ENCODE measurements around the gene SLIT3.

Gene SLIT3

DNA sequence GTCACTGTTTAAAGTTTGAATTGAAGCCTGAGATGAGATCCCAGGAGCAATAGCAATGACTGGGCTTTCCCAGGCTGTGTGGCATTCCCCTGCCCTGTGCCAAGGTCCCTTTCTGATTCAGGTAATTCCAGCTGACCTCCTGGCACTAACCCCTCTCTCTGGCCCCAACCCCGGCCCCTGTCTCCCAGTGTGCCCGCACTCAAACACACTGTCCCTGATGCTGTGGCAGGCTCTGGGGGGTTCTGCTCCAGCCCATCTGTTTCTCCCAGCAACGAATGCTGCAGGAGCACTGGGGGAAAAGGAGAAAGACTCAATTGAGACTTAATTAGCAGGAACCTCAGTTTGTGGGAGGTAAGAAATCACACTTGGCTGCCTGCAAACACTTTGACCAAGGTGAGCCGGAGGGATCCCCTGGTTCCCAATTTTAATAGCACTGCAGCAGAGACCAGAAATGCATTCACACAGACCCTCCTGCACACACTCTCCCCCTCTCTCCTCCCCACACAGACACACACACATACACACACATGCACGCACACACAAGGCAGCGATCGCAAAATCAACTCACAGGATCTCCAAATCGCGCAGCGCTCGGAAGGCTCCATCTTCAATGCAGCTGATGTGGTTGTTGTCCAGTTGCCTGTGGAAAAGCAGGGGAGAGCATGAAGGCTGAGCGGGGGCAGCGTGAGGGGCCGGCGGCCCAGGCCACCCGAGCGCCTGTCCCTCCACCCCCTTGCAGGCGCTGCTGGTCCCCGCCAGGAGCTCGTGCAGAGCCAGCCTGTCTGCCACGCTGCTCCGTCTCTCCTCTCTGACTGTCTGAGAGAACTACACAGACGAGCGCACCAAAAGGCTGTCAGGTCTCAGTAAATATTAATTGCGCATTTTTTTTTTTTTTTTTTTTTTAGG is 456.7 kb downstream of the SLIT3 start:
- DNase-seq = no peak

DNA sequence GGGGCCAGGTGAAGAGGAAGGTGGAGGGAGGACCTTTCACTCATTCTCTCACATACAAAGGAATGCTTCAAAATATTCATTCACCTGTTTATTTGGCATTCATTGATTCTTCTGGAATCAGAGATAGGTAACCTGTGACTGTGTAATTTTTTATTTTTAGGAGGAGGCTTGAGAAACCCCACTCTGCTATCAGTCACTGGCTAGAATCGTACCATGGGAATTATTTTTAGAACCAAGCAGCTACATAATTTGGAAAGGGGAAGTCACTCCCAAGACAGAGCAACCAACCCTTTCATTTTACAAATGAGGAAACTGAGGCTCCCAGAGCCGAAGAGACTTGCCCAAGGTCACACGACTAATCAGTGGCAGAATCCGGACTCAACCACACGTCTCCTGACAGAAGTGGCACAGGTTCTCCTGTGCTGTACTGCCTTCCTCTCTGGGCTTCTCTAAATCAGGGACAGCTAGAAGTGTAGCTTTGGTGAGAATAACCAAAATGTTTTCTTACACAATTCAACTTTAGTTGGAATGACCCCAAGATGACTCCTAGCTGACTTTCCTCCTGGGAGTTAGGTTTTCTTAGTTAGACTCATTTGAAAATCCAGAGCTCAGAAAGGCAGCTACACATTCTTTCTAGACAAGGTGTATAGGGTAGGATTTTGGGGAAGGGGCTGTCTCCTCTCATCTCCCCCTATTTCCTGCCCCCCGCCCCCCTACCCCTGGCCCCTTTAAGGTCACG is 457.5 kb downstream of the SLIT3 start:
- no peak for DNase-seq

DNA sequence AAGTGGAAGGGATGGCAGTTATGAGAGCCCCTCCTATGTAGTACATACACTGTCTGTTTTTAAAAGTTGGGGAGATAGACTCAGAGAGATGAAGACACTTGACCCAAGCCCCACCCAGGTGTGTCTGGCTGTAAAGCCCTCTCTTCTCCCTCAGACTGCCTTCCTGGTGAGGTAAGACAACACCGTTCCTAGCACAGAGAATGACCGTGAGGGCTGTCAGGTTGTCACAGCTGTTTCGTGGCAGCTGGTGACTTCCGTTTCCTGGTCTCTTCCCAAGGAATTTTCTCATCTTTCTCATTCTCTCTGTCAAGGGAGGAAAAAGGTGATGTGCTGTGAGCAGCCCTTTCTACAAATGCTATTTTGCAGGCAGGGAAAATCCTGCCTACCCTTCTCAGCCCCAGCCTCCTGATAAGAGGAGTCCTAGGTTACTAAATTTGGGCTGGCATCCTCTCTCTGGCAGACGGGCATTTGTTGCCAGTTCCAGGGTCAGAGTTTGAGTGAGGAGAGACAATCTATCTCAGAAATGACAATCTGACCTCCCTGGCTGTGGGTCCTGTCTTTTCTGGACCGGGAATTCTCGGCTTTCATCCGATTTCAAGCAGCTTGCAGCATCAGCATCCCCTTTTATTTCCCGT is 458.3 kb downstream of the SLIT3 start:
- no peak for DNase-seq

DNA sequence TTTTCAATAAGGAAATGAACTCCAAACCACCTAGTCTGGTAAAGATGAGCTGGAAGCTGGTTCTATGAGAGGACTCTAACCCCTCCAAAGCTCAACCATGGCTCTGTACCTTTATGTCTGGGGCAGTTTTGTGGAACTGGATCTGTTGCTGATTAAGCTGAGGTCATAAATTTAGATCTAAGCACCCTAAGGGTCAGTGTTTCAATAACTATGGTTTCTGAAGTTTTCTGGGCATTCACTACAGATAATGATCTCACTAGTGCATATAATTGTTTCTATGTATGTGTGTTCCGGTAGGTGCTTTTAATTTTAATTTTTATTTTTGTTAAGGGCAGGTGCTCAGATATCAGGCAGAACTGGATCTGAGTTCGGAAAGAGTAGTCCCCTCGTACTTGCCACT is 463.1 kb downstream of the SLIT3 start:
- no peak for DNase-seq

DNA sequence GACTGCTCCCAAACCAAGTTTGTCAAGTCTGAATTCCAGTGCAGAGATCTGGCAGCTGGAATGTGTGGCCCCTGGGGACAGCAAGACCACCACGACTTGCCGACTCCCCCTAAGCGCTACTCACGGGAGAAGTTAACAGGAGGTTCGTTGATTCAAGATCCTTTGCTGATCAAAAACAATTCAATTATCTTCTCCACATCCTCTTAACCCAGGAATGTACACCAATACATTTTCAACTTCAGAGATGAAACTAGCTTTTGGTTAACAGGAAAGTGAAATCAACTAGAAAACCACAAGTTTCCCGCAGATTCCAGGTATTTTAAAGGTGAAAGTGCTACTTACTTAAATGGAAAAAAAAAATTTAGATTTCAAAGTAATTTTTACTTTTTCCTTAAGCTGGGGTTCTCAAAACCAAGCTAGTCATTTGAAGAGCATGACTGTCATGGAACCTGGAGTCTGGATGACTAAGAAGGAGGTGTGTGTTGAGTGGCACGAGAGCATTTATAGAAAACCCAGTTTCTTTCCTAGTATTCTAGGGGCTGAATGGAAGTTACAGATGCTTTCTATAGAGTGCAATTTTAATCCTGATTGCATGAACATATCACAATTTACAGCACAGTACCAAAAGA is 464.2 kb downstream of the SLIT3 start:
- no peak for DNase-seq

DNA sequence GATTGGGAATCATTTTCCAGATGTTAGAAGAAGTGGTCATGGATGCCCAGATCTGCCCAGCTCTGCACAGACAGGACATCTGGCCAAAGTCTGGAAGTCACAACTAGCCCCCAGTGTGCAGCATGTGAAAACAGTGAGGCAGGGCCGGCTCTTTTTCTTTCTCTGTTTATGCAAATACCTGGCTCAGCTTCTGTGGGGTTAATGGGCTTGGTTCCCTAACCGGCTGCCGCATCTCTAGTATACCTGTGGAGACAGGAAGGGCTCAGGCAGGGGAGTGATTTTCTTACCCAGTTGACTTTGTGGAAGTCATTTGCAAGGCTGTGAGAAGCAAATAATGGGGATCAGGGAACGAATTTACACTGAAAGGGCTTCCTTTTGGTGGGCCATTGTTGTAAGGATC is 467.0 kb downstream of the SLIT3 start:
- no peak for DNase-seq

DNA sequence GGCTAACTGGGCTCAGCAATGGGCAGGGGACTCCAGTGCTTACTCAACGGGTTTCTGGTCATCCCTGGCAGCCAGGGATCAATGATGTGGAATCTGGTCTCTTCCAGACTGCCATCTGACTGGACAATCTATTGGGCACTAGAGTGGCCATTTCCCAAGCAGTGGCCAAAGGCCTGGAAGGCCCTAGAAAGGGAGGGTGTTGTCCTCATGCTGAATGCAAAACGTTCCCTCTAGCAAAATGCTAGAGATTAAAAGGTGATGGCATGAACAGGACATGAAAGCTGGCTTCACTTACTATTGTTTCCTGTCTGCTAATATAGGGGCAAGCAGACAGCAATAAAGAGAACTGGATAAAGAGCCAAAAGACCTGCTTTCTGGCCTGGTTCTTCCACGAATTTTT is 467.6 kb downstream of the SLIT3 start:
- no peak for DNase-seq

DNA sequence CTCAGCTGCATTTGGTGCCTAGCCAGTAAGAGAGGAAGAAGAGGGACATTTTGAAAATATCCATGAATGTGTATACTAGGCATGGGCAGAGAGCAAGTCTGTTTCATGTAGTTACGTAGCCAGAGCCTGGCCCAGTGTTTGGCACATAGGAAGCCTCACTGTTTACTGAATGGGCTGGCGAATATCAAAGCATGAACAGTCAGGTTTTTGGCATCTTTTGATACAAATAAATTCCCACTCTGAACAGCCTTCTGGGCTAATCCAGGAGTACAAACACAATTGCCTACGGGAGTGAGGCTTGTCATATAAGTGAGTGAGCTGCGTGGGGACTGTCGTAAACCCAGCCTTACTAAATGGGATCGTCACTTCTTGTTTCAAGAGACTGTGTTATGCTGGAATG is 468.6 kb downstream of the SLIT3 start:
- DNase-seq = no peak

DNA sequence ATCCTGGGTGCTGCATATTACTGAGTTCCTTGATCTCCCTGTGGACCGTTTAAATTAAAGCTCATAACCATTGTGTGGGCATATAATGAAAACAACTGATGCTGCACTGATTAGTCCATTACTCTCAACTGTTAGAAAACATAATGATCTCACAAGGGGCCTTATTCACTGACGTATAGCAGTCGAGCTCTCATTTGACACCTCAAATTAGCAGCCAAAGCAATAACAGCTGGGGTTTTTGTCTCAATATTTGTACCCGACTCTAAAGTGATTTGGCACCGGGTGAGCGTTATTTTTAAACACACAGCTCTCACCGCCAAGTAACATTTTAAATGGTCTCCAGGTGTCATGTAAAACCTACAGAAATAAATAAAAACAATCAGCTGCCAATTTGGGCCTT is 469.6 kb downstream of the SLIT3 start:
- no peak for DNase-seq

DNA sequence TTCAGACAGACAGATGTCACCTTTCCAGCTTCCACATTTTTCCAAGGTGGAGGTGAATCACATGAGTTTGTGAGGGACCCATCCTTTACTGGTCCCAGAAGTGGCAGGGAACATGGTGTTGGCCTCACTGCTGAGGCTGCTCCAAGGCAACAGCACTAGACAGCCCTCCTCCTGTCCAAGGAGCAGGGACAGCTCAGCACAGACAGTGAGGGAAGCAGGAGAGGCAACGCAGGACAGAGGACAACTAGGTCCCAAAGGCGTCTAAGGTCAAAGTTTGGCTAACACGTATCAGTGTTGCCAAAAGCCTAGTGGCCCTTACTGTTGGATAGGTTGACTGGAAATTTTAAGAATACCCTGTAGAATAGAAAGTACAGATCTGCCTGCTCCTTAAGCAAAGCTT is 470.1 kb downstream of the SLIT3 start:
- no peak for DNase-seq

DNA sequence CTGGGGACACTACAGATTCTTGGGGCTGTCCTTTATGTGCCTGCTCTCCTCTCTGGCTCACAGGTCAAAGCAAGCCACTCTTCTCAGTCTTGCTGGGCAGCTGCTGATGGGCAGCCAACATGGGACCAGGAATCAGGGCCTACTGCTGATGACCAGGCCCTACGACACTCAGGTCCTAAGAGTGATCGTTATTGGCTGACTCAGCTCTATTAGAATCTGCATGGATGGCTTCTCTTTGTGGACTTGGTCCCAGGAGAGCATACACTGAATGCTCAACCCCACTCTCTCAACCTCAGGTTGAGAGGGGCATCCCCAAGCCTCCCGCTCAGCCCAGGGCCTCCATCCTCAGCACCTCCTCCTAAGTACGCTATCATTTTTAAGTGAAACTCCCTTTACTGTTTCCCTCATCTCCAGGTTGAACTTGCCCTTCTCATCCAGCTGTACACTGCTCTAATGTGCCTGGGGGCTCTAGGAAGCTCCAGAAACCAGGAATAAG is 471.0 kb downstream of the SLIT3 start:
- no peak for DNase-seq

DNA sequence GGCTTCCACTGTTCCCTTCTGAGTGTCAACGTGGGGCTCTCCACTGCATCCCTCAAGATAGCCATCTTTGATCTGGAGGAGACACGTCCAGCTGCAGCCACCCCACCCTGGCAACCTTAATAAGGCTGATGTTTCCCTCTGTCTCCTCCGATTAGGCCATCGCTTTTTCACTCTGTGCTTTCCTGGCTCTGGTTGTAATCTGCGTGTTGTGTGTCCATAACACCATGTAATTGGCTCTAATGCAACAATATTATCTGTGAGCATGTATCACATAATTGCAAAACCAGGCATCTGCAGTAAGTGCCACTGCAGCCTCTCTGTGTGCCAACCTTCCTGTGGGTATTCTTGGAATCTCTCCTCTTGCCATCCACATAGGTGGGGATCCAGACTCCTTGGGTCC is 471.9 kb downstream of the SLIT3 start:
- no peak for DNase-seq

DNA sequence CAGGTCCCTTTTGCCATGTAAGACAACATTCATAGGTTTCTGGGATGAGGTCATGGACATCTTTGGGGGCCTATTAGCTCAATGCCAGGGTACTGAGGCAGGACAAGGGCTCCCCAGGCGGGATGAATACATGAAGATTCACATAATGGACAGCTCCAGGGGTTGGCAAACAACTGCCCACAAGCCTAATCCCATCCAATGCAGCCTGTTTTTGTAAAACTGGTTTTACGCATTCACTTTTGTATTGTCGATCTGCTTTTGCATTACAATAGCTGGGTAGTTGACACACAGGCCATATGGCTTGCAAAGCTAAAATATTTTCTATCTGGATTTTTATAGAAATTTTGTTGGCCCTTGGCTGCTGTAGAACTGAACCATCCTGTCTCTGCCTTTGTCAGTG is 473.3 kb downstream of the SLIT3 start:
- no peak for DNase-seq

DNA sequence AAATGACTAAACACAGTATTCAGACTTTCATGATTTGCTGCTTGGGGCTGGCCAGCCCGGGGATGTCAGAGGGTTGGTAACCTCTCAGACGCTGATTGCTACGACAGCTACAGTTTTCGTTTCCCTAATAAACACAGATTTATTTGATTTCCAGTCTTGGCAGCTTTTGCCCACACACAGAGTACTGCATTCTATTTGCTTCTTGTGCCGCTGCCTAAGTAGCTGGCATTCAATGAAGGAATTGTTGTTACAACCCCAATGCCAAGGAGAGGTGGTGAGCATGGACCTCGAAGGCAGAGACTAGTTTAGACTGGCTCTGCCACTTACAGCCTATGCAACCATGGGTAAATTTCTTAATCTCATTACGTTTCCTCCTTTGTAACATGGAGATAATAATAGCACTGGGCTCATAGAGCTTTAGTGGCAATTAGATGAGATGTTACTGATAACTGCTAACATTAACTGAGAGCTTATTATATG is 474.7 kb downstream of the SLIT3 start:
- DNase-seq = no peak

DNA sequence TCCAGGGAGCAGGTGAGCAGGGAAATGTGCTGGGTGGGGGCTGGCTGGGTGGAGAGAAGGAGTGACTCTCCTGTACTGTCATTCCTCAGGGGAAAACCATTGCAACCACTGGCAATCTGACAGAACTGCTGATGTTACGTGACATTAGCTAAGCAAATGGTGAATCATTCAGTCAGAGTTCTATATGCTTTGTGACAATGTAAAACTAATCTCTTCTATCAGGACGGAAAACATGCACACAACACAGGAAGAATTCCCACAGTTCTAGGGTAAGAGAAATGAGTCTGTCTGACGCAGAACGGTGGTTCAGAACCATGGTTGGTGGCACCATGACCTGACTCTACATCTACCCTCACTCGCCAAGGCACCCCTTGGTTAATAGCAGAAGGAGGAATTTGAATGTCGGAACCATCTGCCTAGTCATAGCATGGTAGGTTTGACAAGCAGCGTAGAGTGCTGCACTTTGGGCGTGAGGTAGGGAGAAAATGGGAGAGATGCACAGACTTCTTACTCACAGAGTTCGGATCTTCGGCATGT is 478.1 kb downstream of the SLIT3 start:
- no peak for DNase-seq

DNA sequence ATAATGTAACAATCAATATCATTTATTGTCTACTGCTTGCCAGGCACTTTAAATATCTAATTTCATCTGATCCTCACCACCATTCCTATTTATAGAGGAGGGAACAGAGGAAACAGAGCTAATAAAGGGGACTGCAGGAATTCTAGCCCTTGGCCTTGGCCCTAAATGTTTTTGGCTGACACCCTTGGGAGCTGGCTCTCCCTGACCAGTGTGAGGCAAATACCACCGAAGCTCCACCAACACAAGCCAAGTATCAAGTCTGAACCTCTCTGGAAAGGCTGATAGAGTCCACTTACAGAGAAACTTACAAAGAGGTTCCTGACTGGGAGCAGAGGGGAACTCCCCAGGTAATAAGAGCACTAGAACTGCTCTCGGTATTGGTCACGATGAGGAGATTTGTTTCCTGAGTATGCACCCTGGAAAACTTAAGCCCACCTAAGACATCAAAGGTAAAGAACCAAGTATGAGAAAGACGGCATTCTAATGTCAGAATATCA is 478.6 kb downstream of the SLIT3 start:
- DNase-seq = no peak

DNA sequence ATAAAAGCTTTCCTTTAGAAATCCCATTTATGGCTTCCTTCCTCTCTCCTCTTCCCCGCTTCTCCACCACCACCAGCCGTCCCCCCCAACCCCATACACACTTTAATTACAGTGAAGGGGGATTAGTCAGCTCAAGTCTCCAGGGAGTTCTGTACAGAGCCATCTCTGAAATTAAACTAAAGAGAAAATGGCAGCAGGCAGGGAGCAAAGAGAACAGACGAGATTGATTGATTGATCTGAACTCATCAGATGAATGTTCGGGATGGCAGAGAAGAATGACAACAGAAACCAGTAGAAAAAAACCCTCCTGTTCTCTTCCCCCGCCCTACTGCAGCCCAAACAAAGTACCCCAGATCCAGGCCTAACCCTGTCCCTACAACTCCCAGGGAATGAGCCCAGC is 480.1 kb downstream of the SLIT3 start:
- no peak for DNase-seq

DNA sequence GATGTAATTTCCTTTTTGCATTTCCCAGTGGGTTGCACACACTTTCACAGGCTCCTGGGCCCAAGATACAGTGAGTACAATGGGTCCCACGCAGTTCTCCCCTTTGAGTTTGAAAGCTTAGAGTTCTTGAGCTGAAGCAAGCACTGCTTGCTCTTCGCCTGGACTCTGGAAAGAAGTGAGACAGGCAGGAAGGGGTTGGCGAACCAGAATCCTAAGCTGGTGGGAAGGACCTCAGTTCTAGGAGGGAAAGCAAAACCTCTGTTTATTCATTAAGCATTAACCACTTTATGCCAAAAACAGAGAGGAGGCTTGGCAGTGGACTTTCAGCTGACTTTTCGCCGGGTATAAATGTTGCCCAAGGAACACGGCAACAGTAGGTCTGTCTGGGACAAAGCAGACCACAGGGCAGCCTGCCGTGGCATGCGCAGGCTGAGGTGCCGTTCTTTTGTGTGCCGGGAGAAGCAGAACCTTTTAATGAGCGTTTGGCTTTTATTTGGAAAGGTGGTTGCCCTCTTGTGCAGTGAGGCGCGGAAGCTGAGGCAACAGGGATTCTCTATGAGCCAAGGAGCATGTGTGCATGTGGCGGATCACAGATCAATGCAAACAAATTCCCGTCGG is 481.8 kb downstream of the SLIT3 start:
- DNase-seq = no peak

DNA sequence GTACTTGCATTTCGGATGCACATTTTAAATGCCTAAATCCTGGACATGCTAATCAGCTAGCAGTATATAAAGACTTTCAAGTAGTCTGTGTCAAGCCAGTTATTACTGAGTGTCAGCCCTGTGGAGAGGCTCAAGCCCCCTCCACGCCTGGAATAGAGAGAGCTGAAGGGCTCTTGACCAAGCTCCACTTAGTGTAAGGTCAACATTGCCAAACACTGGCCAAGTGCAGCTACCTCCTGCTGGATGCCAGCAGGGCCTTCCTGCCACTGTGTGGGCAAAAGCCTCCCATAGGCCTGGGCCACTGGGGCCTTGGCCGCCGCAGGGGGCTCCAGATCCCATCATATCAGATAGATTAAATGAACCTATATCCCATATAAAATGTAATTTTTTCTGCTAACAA is 482.4 kb downstream of the SLIT3 start:
- no peak for DNase-seq

DNA sequence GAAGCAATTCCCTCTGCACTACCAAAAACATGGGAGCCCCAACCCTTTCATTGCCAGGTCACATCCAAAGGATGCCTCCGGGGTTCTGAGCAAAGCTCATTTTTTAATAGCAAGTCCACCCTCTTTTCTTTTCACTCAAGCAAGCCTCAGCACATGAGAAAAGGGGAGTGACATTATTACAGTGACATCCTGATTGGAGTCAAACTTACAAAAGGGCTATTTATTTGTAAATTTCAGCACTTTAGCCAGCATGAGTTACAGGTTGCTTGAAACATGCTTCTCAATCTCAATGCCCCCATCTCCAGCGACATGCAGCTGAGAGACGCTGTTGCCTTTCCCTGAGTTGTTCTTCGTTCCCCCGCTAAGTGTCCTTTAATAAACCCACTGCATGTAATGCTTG is 483.3 kb downstream of the SLIT3 start:
- DNase-seq = no peak

DNA sequence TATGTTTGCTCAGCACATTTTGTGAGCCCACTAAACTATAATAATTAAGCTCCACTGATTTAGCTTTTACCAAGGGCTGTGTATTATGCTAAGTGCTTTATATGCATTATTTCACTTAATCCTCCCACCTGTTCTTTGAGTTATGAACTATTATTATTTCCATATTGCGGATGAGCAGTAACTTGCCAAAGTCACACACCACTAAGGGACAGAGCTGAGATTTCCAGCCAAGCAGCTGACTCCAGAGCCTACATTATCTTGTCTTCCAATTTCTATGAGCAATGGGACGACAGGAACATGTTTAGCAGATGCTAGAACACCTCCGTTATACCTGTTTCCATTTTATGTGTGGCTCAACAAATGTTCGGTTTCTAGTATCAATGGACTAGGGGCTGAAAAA is 484.3 kb downstream of the SLIT3 start:
- no peak for DNase-seq

All from activated naive CD4-positive, alpha-beta T cell treated with anti-CD3 and anti-CD28 coated beads, Interleukin-2, amount 50 U/mL, for 16 hours (primary cell).